HG02678 (cell line): Measurements from ENCODE around the gene CHST8.
"Not testable (repeated sequence)": the region's sequence is repeated elsewhere in the genome, so short reads cannot be mapped to it uniquely, and the experiment has no call there.

Source experiments
- ATAC-seq: cut with Tn5 transposase; IDR thresholded peaks from one replicate; pipeline ENCODE4 v1.9.1; 2021; ENCODE audit warnings: mild to moderate bottlenecking, moderate library complexity; ENCODE audit not compliant: unreplicated experiment

The CHST8 gene

GRCh38 chr19:33641261-33641660, 19.5 kb downstream of the CHST8 start:
- ATAC-seq, result no peak

- no peak for ATAC-seq
Observed at GRCh38 chr19:33641956-33642498, 20.3 kb downstream of the CHST8 start.

- no peak for ATAC-seq
Observed at GRCh38 chr19:33644284-33644836, 22.6 kb downstream of the CHST8 start.

GRCh38 chr19:33646306-33646705, 24.6 kb downstream of the CHST8 start:
- ATAC-seq, result no peak

- ATAC-seq, result no peak
Observed at GRCh38 chr19:33647146-33647545, 25.4 kb downstream of the CHST8 start.

GRCh38 chr19:33649627-33650305, 28.0 kb downstream of the CHST8 start:
- no peak for ATAC-seq

GRCh38 chr19:33653684-33654083, 31.9 kb downstream of the CHST8 start:
- no peak for ATAC-seq

GRCh38 chr19:33654840-33655508, 33.2 kb downstream of the CHST8 start:
- no peak for ATAC-seq

GRCh38 chr19:33659835-33660234, 38.1 kb downstream of the CHST8 start:
- ATAC-seq, result no peak

GRCh38 chr19:33660410-33661124, 38.8 kb downstream of the CHST8 start:
- no peak for ATAC-seq

- no peak for ATAC-seq
Observed at GRCh38 chr19:33661336-33661735, 39.6 kb downstream of the CHST8 start.

GRCh38 chr19:33662391-33663092, 40.8 kb downstream of the CHST8 start:
- ATAC-seq, result no peak

GRCh38 chr19:33663316-33663715, 41.6 kb downstream of the CHST8 start:
- not testable (repeated sequence) for ATAC-seq

GRCh38 chr19:33664744-33665143, 43.0 kb downstream of the CHST8 start:
- ATAC-seq, result no peak

- ATAC-seq, result no peak
Observed at GRCh38 chr19:33665776-33666595, 44.2 kb downstream of the CHST8 start.

GRCh38 chr19:33667141-33667650, 45.4 kb downstream of the CHST8 start:
- no peak for ATAC-seq

- ATAC-seq, result no peak
Observed at GRCh38 chr19:33667881-33668280, 46.1 kb downstream of the CHST8 start.

- ATAC-seq, result no peak
Observed at GRCh38 chr19:33668968-33669367, 47.2 kb downstream of the CHST8 start.

- ATAC-seq, result no peak
Observed at GRCh38 chr19:33669376-33669775, 47.6 kb downstream of the CHST8 start.

- ATAC-seq, result no peak
Observed at GRCh38 chr19:33670398-33670797, 48.6 kb downstream of the CHST8 start.
